Esophagus (tissue), 2 donors: Measurements from ENCODE around the gene CDK11A. TPM values are rescaled to one million over a fixed set of nuclear protein-coding genes. Genes with fewer than 3 reads are reported as not detected.
"Not testable (repeated sequence)": the region's sequence is repeated elsewhere in the genome, so short reads cannot be mapped to it uniquely, and the experiment has no call there.

Experiments used
- H3K27ac ChIP-seq, 2 donors: one replicate each; pipeline ENCODE4 v1.5.1; 2013; ENCODE audit warnings: low read depth in 2 of 2, mild to moderate bottlenecking in 2 of 2, inconsistent platforms in 1 of 2, low read length in 1 of 2, moderate library complexity in 1 of 2
- H3K27me3 ChIP-seq, 2 donors: one replicate each; pipeline ENCODE4 v1.6.1; 2013; ENCODE audit warnings: low read length in 2 of 2, control low read depth in 1 of 2, mild to moderate bottlenecking in 1 of 2; ENCODE audit not compliant: insufficient read depth in 2 of 2, control insufficient read depth in 1 of 2
- H3K36me3 ChIP-seq, 2 donors: one replicate each; pipeline ENCODE4 v1.6.1; 2013; ENCODE audit warnings: low read length in 1 of 2; ENCODE audit not compliant: control insufficient read depth in 2 of 2, insufficient read depth in 2 of 2
- H3K4me1 ChIP-seq, 2 donors: one replicate each; pipeline ENCODE4 v1.6.1; 2013; ENCODE audit warnings: low read length in 1 of 2; ENCODE audit not compliant: control insufficient read depth in 2 of 2, insufficient read depth in 2 of 2
- H3K4me3 ChIP-seq, 2 donors: one replicate each; pipeline ENCODE4 v1.5.1; 2013; ENCODE audit warnings: low read length in 2 of 2, mild to moderate bottlenecking in 2 of 2, low read depth in 1 of 2, moderate library complexity in 1 of 2
- H3K9me3 ChIP-seq, 2 donors: one replicate each; pipeline ENCODE4 v1.6.1; 2013; ENCODE audit warnings: mild to moderate bottlenecking in 2 of 2, low read depth in 1 of 2, low read length in 1 of 2, moderate library complexity in 1 of 2; ENCODE audit not compliant: control insufficient read depth in 2 of 2, insufficient read depth in 1 of 2
- WGBS, 2 donors: extraction: QIAGEN DNeasy Blood & Tissue Kit; methylation state at CpG; one replicate each; pipeline ENCODE4 v1.1.7; 2013; 5-methylcytosine and 5-hydroxymethylcytosine counted together
- polyA plus RNA-seq, 2 donors: library from polyadenylated mRNA; stranded (reverse); fragments of 200-250 nt; gene quantifications; one replicate each; pipeline ENCODE4 v1.2.3, GENCODE V29; 2013
- donor health status: healthy with polysubstance abuse.
- donor health status: Bipolar disorder and iron deficiency.

The CDK11A gene
- 10 to 100 TPM; 15.4 to 56.7 TPM for polyA plus RNA-seq

- H3K4me1 ChIP-seq, H3K27me3 ChIP-seq, H3K36me3 ChIP-seq, H3K9me3 ChIP-seq: not testable (repeated sequence)
- 1% methylated on average over 37 to 58 of the region's 78 CpGs for WGBS, 2 donors
- Histone ChIP-seq H3K27ac (peak within 1 kb of the TSS; percentile 83 to 95), H3K4me3 (peak within 1 kb of the TSS; percentile 50 to 75)
These were observed at the start of gene CDK11A for GRCh38 chr1:1724035-1724864. Gene CDK11A (minus strand): TSS chr1:1724357. CDS start chr1:1722818, 1,539 bp downstream.

GRCh38 chr1:1773874-1774273, 49.7 kb upstream of the CDK11A start:
- Histone ChIP-seq H3K27ac (no peak overlapping the region), H3K36me3 (peaks cover 0 to 4% of the 10 kb centered on the region in 2 donors), H3K4me3 (no peak overlapping the region), H3K9me3 (no peaks in the 10 kb centered on the region), H3K4me1 (peaks cover 3 to 7% of the 10 kb centered on the region in 2 donors), H3K27me3 (no peaks in the 10 kb centered on the region)
- 96 to 97% methylated on average over 4 of the region's 4 CpGs for WGBS, 2 donors

GRCh38 chr1:1771096-1771495, 46.9 kb upstream of the CDK11A start:
- Histone ChIP-seq H3K9me3 (no peaks in the 10 kb centered on the region), H3K4me3 (no peak overlapping the region), H3K27me3 (no peaks in the 10 kb centered on the region), H3K36me3 (peaks cover 0 to 4% of the 10 kb centered on the region in 2 donors), H3K27ac (no peak overlapping the region), H3K4me1 (peaks cover 3 to 7% of the 10 kb centered on the region in 2 donors)
- 99% methylated on average over 3 of the region's 3 CpGs for WGBS, 2 donors

DNA sequence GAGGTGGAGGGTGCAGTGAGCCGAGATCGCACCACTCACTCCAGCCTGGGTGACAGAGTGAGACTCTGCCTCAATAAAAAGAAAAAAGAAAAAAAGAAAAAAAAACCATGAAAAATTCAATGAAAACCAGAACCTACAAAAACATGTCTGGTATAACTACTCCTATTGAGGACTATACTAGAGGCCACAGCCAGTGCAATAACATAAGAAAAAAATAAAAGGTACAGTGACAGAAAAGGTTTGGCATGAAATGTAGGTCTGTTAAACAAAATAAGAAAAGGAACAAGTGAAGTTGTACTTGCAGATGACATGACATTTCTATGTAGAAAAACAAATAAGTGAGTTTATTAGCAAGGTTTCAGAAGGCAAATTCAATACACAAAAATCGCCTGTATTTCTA, 45.9 kb upstream of the CDK11A start:
- WGBS, 2 donors, result 98% methylated on average over 3 of the region's 3 CpGs
- H3K4me3 ChIP-seq, result no peak overlapping the region
- H3K9me3 ChIP-seq, result no peaks in the 10 kb centered on the region
- H3K4me1 ChIP-seq, result peaks cover 0 to 3% of the 10 kb centered on the region in 2 donors
- H3K27ac ChIP-seq, result no peak overlapping the region
- no peaks in the 10 kb centered on the region for H3K27me3 ChIP-seq
- H3K36me3 ChIP-seq, result peaks cover 0 to 4% of the 10 kb centered on the region in 2 donors

- H3K27ac ChIP-seq, result no peak overlapping the region
- H3K9me3 ChIP-seq, result no peaks in the 10 kb centered on the region
- no peaks in the 10 kb centered on the region for H3K27me3 ChIP-seq
- H3K36me3 ChIP-seq, result peaks cover 0 to 12% of the 10 kb centered on the region in 2 donors
- no peak overlapping the region for H3K4me3 ChIP-seq
- no peaks in the 10 kb centered on the region for H3K4me1 ChIP-seq
- 93 to 95% methylated on average over 7 of the region's 7 CpGs for WGBS, 2 donors
These were observed 44.3 kb upstream of the CDK11A start for GRCh38 chr1:1768249-1768992.

DNA sequence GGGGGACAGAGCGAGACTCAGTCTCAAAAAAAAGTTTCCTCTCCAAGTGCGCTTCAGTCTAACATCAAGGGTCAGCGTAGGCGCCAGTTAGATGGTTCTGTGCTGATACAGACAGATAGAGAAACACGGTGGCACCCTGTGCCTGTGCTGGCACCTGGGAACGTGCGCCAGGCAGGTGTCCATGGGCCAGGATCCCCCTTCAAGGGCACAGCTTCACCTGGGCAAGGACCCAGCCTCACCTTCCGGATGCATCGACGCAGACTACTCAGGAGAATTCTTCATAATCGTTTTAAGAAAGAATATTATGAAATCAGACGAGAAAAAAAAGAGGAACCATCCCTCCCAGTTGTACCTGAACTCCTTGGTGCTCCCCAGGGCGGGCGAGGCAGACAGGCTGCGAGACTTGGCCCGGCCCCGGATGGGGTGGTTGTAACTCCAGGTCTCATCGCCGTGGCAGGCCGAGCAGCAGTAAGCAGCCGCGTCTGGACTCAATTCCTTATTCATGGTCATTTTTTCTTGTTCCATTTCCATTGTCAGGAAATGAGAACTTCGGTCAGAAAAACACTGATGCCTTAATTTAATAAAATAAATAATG, 40.8 kb upstream of the CDK11A start:
- H3K4me1 ChIP-seq, result peaks cover 0 to 4% of the 10 kb centered on the region in 2 donors
- H3K27ac ChIP-seq, result no peak overlapping the region
- H3K27me3 ChIP-seq, result no peaks in the 10 kb centered on the region
- WGBS, 2 donors, result 86 to 87% methylated on average over 23 of the region's 23 CpGs
- H3K36me3 ChIP-seq, result peaks cover 0 to 33% of the 10 kb centered on the region in 2 donors
- no peak overlapping the region for H3K4me3 ChIP-seq
- H3K9me3 ChIP-seq, result no peaks in the 10 kb centered on the region

GRCh38 chr1:1763657-1764621, 39.8 kb upstream of the CDK11A start:
- no peaks in the 10 kb centered on the region for H3K9me3 ChIP-seq
- peaks cover 0 to 13% of the 10 kb centered on the region in 2 donors for H3K4me1 ChIP-seq
- H3K27me3 ChIP-seq, result no peaks in the 10 kb centered on the region
- WGBS, 2 donors, result 85% methylated on average over 32 of the region's 32 CpGs
- peaks cover 0 to 43% of the 10 kb centered on the region in 2 donors for H3K36me3 ChIP-seq
- no peak overlapping the region for H3K27ac ChIP-seq
- H3K4me3 ChIP-seq, result no peak overlapping the region

DNA sequence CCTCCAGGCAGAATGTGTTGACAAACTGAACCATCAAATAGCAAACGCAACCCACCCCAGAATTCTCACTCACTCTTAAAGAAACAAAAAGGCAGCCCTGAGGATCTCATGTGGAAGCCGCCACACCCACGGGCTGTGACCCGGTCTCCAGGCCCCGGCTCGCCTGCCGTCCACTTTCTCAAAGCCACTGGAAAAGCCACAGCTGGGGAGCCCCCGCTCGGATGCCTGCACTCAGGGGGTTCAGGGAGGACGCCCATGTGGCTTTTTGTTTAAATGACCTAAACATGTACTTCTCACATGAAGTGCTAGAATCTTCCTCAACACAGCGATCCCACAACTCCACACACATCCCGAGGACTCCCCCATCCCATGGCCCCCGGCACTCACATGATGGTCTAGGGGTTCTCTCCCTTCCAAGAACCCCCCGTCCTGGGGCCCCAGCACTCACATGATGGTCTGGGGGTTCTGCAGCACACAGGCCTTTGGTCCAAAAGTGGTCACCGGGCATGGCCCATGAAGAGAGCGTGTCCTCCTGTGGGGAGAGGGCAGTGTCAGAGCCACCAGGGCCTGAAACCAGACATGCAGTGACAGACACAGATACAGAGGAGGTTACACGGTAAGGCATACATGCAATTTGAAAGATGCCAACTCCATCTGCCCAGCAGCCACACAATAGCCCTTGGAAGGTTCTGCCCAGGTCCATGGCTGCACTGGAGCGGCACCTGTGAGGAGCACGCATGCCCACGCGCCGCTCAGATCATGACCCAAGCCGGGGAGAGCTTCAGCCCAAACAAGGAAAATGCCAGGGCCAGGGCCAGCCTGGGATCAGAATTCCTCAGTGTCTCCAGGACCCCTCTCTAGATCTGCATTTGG, 37.6 kb upstream of the CDK11A start:
- Histone ChIP-seq H3K36me3 (peaks cover 0 to 52% of the 10 kb centered on the region in 2 donors), H3K27ac (no peak overlapping the region)
- WGBS, 2 donors, result 94 to 96% methylated on average over 23 of the region's 23 CpGs

More for the DNA sequence above, 37.6 kb upstream of the CDK11A start:
- Histone ChIP-seq H3K27me3 (no peaks in the 10 kb centered on the region), H3K4me1 (peaks cover 0 to 22% of the 10 kb centered on the region in 2 donors), H3K9me3 (no peaks in the 10 kb centered on the region), H3K4me3 (no peak overlapping the region)
